H1 (cell line): Measurements from ENCODE around the gene MRPL4. TPM values are rescaled to one million over a fixed set of nuclear protein-coding genes. Genes with fewer than 3 reads are reported as not detected.

ENCODE experiments used
- ATF3 ChIP-seq: IDR thresholded peaks from 2 replicates; pipeline ENCODE4 v1.6.1; 2011; ENCODE audit warnings: low read depth, mild to moderate bottlenecking, low read length; ENCODE audit not compliant: insufficient read depth
- EP300 ChIP-seq, 2 experiments: IDR thresholded peaks; 1 replicate in 1 of 2; 2 replicates in 1 of 2; pipeline ENCODE4 v1.6.1; 2011 to 2012; ENCODE audit warnings: low read depth in 2 of 2, low read length in 2 of 2, mild to moderate bottlenecking in 2 of 2, borderline replicate concordance in 1 of 2, inconsistent platforms in 1 of 2, moderate library complexity in 1 of 2
- polyA plus RNA-seq, 7 experiments: library from polyadenylated mRNA; depleted of rRNA in 3 of 7; stranded (reverse) in 5 of 7; unstranded in 2 of 7; fragments of >200 nt in 5 of 7; fragments of 200-250 nt in 2 of 7; gene quantifications; 1 replicate in 5 of 7; 2 replicates in 1 of 7; 4 replicates in 1 of 7; pipeline versions ENCODE4 v1.2.1 to v1.2.3, GENCODE V29; 2011 to 2013; ENCODE audit warnings: missing spikeins in 2 of 7, mixed read lengths in 2 of 7
- total RNA-seq: library from RNA; stranded (reverse); fragmentation: NEBNext Ultra II Directional; extraction: Animal tissue kit (Norgen Biotek cat#: 25700); gene quantifications from 2 replicates; pipeline ENCODE4 v1.2.1, GENCODE V29; 2021
- TF ChIP-seq, protein P1 (sequence below), 3 experiments: IDR thresholded peaks; 1 replicate in 2 of 3; 2 replicates in 1 of 3; pipeline versions ENCODE4 v1.5.1 to v1.6.1; 2011; ENCODE audit warnings: low read length in 3 of 3, mild to moderate bottlenecking in 3 of 3, inconsistent platforms in 2 of 3, low read depth in 1 of 3, moderate library complexity in 1 of 3; ENCODE audit not compliant: insufficient read depth in 1 of 3; ENCODE audit errors: control extremely low read depth in 1 of 3

The MRPL4 gene
- total and polyA plus RNA-seq, 2 of the 8 experiments (the other 6 are each of a cell fraction or from before 2014, with no cell fraction given), result 82.3 to 187 TPM

DNA sequence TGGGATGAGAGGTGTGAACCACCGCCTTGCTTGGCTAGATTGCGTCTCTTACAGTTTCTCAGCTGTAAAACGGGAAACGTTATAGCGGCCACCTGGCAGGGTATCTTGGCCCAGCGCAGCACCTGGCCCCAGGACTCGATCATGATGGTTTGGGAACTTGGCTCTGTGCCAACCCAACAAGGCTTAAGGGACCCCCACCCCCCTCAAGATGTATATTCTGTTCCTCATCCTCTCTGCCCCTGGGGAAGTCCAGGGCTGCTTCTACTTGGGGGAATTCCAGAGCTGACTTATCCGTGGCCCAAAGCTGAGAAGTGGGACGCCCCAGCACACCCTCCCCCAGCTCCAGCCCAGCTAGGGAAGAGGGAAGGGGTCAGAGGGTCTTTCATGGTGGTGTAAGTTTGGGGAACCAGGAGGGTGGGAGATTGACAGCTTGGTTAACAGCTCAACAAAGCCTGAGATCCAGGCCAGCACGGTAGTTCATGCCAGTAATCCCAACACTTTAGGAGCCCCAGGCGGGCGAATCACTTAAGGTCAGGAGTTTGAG is 19.6 kb downstream of the MRPL4 start (continued):
- TF ChIP-seq EP300 (IDR thresholded peaks at IDR 0.05; ENCODE audit: borderline replicate concordance in 1 of 2, low read depth in 2 of 2, low read length in 2 of 2) (no peak), ATF3 (no peak)
- TF ChIP-seq, protein P1, sequence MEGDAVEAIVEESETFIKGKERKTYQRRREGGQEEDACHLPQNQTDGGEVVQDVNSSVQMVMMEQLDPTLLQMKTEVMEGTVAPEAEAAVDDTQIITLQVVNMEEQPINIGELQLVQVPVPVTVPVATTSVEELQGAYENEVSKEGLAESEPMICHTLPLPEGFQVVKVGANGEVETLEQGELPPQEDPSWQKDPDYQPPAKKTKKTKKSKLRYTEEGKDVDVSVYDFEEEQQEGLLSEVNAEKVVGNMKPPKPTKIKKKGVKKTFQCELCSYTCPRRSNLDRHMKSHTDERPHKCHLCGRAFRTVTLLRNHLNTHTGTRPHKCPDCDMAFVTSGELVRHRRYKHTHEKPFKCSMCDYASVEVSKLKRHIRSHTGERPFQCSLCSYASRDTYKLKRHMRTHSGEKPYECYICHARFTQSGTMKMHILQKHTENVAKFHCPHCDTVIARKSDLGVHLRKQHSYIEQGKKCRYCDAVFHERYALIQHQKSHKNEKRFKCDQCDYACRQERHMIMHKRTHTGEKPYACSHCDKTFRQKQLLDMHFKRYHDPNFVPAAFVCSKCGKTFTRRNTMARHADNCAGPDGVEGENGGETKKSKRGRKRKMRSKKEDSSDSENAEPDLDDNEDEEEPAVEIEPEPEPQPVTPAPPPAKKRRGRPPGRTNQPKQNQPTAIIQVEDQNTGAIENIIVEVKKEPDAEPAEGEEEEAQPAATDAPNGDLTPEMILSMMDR (IDR thresholded peaks at IDR 0.05; ENCODE audit: control extremely low read depth in 1 of 3, insufficient read depth in 1 of 3, low read depth in 1 of 3, low read length in 3 of 3), result no peak
